GM18502 (cell line): ENCODE results near the gene ITPRID1.
"Not testable (repeated sequence)": the region's sequence is repeated elsewhere in the genome, so short reads cannot be mapped to it uniquely, and the experiment has no call there.

ENCODE experiments used
- ATAC-seq: cut with Tn5 transposase; IDR thresholded peaks from one replicate; pipeline ENCODE4 v1.9.1; 2021; ENCODE audit warnings: mild to moderate bottlenecking; ENCODE audit not compliant: unreplicated experiment, poor library complexity

The ITPRID1 gene

GRCh38 chr7:31513790-31514189 lies at the start of gene ITPRID1:
Gene ITPRID1, plus strand, starts transcription at chr7:31514090. Its CDS starts 38,935 bp downstream, at chr7:31553025.
- no peak for ATAC-seq

GRCh38 chr7:31464601-31465000 lies 49.3 kb upstream of the ITPRID1 start:
- no peak for ATAC-seq

GRCh38 chr7:31465285-31465684 lies 48.6 kb upstream of the ITPRID1 start:
- peak; percentile 65 for ATAC-seq

- peak; percentile 79 for ATAC-seq
Measured at GRCh38 chr7:31466036-31466435, 47.9 kb upstream of the ITPRID1 start.

- not testable (repeated sequence) for ATAC-seq
Measured at GRCh38 chr7:31470883-31471282, 43.0 kb upstream of the ITPRID1 start.

- ATAC-seq: no peak
Measured at GRCh38 chr7:31475368-31475767, 38.5 kb upstream of the ITPRID1 start.

- ATAC-seq: no peak
Measured at GRCh38 chr7:31476073-31476745, 37.7 kb upstream of the ITPRID1 start.

GRCh38 chr7:31476941-31477677 lies 36.8 kb upstream of the ITPRID1 start:
- ATAC-seq: no peak

GRCh38 chr7:31478018-31478417 lies 35.9 kb upstream of the ITPRID1 start:
- no peak for ATAC-seq

- peak; percentile 95 for ATAC-seq
Measured at GRCh38 chr7:31478721-31479120, 35.2 kb upstream of the ITPRID1 start.

GRCh38 chr7:31487071-31487470 lies 26.8 kb upstream of the ITPRID1 start:
- ATAC-seq: no peak

GRCh38 chr7:31487476-31487875 lies 26.4 kb upstream of the ITPRID1 start:
- no peak for ATAC-seq

GRCh38 chr7:31488562-31489203 lies 25.2 kb upstream of the ITPRID1 start:
- peak; percentile 100 for ATAC-seq

- ATAC-seq: no peak
Measured at GRCh38 chr7:31490796-31491314, 23.0 kb upstream of the ITPRID1 start.

- no peak for ATAC-seq
Measured at GRCh38 chr7:31492086-31492485, 21.8 kb upstream of the ITPRID1 start.

GRCh38 chr7:31493714-31494181 lies 20.1 kb upstream of the ITPRID1 start:
- ATAC-seq: no peak

- ATAC-seq: no peak
Measured at GRCh38 chr7:31494421-31494820, 19.5 kb upstream of the ITPRID1 start.

- ATAC-seq: no peak
Measured at GRCh38 chr7:31495653-31496052, 18.2 kb upstream of the ITPRID1 start.

GRCh38 chr7:31497516-31497915 lies 16.4 kb upstream of the ITPRID1 start:
- no peak for ATAC-seq

- ATAC-seq: no peak
Measured at GRCh38 chr7:31500656-31501055, 13.2 kb upstream of the ITPRID1 start.

- ATAC-seq: no peak
Measured at GRCh38 chr7:31508823-31509222, 5.1 kb upstream of the ITPRID1 start.
